HG02884 (cell line): ENCODE results near the gene CCDC71L.

Experiments used
- ATAC-seq: cut with Tn5 transposase; IDR thresholded peaks from one replicate; pipeline ENCODE4 v1.9.1; 2021; ENCODE audit warnings: mild to moderate bottlenecking, moderate library complexity; ENCODE audit not compliant: unreplicated experiment

The CCDC71L gene

DNA sequence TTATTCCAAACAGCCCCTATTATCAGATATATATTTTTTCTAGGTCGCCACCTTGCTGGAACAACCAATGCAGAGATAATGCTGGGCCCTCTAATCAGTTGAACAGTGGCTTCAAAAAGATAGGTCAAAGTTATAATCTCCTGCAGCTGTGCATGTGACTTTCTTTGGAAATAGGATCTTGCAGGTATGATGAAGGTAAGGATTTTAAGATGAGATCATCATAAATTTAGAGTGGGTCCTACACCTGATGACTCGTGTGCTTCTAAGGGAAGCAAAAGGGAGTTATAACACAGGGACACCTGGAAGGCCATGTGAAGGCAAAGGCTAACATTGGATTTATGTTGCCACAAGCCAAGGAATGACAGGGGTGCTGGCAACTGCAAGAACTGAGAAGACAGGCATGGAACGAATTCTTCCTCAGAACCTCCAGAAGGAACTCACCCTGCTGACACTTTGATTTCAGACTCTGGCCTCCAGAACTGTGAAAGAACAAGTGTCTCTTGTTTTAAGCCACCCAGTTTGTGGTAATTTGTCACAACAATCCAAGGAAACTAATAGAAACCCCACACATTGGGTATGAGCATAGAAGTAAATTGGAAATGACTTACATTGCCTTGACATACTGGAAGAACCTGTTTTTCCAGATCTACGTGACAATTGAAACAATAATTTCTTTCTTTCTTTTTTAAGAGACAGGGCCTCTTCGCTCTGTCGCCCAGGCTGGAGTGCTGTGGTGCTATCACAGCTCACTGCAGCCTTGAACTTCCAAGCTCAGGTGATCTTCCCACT, 34.4 kb downstream of the CCDC71L start:
- no peak for ATAC-seq

DNA sequence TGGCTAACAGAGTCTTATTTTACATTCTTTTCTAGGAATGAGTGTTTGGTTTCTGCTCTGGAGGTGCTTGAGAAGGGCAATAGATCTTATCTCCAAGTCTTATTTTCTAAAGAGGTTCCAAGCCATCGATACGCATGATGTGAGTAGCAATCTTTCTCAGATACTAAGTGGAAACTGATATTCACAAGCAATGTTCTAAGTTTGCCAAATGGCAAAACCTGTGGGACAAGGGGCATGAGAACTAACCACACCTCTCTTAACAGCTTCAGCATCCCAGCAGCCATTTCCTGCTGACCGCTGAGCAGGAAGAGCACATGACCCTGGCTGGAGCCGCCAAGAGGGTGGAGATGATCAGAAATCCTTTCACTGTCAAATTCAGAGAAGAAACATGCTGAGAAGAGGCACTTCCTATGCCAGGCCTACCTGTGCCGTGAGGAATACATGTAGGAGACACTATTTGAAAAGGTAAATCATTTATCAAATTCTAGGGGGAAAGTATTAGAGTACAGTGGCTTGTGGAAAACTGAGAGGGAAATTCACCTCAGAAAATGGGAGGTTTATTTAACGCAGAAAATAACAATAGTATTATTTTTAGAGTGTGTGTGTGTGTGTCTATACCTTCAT, 35.2 kb downstream of the CCDC71L start:
- no peak for ATAC-seq

DNA sequence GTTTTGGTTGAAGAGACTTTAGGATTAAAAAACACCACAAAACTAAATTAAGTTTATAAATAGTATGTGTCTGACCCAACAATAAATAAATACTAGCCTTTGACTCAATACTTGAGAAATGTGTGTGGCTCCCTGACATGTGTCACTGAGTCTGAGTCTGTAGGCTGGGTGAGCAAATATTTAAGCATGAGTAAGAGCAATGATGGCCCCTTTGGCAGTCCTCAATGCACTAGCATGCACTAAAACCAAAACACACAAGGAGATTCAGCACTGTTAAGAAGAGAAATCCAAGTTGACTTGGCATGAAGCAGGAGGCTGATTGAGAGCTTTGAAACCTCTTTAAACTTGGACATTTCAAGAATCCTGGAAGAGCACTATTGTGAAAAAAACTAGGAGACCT, 37.1 kb downstream of the CCDC71L start:
- ATAC-seq = no peak

DNA sequence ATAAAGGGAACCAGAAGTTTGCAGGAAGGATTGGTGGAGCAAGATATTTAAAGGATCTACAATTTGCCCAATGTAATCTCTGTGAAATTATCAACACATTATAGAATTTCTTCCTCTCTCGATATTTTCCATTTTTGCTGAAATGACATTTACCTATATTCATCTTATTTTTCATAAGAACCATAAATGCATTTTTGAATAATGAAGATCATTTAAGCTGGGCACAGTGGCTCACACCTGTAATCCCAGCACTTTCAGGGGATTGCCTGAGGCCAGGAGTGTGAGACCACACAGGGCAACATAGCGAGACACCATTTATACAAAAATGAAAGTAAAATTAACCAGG, 37.7 kb downstream of the CCDC71L start:
- ATAC-seq = no peak

DNA sequence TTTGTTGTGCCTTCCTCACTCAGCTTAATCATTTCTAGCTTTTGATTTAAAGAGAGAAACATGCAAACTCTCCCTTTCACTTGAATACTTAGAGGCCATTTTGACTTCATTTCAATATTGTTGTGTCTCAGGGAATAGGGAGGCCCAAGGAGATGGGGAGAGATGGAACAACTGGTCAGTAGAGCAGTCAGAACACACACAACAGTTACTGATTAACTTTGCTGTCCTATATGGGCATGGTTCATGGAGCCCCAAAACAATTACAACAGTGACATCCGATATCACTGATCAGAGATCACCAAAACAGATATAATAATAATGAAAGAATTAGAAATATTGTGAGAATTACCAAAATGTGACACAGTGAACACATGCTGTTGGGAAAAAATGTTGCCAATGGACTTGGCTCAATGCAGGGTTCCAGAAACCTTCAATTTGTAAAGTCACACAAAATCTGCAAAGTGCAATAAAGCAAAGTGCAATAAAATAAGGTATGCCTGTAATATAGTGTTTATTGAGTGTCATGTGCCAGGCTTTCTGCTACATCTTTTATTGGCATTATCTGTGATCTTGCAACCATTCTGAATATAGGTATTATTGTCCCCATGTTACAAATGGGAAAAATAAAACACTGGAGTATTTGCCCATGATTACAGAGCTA, 38.2 kb downstream of the CCDC71L start:
- ATAC-seq = no peak

DNA sequence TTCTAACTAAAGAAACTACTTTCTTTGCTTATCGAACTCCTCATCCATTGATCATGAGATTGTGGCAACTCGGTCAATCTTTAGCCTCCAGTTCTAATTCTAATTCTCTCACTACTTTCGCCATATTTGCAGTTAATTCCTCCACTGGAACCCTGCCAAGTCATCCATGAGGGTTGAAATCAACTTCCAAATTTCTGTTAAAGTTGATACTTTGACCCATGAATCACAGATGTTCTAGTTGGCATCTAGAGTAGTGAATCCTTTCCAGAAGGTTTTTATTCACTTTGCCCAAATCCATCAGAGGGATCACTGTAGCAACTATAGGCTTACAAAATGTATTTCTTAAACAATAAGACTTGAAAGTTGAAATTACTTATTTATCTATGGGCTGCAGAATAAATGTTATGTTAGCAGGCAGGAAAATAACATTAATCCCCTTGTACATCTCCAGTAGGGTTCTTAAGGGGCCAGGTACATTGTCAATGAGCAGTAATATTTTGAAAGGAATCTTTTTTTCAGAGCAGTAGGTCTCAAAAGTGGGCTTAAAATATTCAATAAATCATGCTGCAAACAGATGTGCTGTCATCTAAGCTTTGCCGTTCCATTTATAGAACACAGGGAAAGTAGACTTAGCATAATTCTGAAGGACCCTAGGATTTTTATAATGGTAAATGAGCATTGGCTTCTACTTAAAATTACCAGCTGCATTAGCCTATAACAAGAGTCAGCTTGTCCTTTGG, 39.4 kb downstream of the CCDC71L start:
- ATAC-seq = no peak

DNA sequence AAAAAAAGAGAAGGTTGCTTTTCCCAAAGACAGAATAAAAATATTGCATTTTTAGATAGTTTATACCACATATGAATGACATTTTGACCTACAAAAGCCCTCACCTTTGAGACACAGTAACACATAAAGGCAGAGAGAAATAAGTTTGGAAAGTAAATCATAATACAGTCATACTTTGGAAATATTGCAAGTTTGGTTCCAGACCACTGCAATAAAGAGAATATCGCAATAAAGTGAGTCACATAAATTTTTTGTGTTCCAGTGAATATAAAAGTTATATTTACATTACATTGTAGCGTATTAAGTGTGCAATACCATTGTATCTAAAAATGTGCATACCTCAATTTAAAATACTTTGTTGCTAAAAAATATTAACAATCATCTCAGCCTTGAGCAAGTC, 40.3 kb downstream of the CCDC71L start:
- ATAC-seq = no peak

DNA sequence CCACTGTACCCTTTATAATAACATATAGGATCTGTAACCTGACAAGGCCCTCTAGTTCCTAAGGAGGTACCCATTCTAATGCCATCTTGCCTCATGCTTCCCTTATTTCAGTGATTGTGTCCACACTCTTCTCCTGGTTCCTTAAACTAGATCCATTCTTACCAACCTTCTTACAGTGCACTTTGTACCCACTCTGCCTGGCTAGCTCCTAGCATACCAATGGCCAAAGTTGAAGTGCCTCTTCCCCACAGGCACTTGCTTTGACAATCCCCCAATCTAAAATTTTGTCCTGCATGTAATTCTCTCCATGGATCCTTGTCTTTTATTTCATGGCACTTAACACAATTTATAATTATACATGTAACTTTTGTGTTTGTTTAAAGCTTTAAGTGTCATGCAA, 40.9 kb downstream of the CCDC71L start:
- no peak for ATAC-seq

DNA sequence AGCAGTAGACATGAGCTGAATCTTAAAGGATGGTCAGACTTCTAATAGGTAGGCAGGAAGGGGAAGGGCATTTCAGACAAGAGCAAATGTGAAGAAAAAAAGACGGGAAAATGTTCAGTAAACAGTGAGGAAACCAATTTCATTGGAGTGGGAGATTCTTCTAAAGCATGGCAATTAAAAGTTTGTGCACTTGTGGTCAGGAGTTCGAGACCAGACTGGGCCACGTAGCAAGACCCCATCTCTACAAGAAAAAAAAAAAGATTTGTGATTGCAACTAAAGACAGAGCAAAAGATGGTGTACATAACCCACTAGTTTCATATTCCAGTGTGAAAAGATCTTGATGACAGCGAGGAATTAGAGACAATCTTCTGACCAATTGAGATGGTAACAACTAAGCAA, 41.7 kb downstream of the CCDC71L start:
- ATAC-seq = no peak

DNA sequence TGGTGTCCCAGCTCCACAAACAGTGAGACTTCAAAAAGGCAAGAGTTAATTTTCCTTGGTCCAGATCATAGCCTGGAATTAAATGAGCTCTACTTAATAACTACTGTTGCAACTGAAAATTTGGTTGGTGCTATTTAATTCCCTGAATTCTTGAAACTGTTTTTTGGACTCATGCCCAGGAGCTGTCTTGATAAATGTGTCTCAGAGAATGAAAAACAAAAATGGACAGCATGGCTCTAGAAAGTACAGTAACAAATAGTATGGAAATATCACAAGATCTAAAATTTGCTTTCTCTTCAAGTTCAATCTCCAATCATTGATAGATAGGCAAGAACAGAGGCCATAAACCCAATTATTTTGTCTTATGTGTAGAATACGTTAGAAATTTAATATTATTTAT, 42.5 kb downstream of the CCDC71L start:
- no peak for ATAC-seq

DNA sequence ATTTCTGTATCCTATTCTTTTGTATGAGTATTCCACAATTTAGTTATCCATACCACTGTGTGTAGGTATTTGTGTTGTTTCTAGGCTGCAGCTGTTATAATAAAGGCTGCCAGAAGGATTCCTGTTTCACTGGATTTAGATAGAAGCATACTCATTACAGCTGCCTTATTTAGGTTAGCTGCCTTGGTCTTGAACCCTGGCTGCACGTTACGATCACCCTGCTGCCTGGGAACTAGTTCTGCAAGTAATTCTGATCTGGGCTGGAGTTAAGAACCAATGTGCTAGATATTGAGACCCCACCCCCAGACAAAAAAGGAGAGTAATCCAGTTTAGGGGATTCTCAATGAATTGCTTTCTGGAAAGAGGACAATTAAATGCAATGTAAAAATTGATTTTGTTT, 43.1 kb downstream of the CCDC71L start:
- ATAC-seq = no peak

DNA sequence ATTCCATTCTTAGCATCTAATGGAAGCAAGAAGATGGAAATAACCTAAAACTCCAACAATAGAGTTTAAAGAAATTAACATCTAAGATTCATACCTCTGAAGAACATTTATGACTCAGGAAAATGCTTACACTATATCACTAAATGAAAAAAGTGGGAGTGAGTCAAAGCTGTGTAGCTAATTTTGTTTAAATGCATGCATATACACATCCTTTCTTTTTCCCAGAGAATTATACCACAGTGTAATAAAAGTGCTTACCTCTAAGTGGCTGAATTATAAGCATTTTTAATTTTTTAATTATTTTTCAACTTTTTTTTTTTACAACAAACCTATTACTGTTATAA, 44.3 kb downstream of the CCDC71L start:
- ATAC-seq = no peak

DNA sequence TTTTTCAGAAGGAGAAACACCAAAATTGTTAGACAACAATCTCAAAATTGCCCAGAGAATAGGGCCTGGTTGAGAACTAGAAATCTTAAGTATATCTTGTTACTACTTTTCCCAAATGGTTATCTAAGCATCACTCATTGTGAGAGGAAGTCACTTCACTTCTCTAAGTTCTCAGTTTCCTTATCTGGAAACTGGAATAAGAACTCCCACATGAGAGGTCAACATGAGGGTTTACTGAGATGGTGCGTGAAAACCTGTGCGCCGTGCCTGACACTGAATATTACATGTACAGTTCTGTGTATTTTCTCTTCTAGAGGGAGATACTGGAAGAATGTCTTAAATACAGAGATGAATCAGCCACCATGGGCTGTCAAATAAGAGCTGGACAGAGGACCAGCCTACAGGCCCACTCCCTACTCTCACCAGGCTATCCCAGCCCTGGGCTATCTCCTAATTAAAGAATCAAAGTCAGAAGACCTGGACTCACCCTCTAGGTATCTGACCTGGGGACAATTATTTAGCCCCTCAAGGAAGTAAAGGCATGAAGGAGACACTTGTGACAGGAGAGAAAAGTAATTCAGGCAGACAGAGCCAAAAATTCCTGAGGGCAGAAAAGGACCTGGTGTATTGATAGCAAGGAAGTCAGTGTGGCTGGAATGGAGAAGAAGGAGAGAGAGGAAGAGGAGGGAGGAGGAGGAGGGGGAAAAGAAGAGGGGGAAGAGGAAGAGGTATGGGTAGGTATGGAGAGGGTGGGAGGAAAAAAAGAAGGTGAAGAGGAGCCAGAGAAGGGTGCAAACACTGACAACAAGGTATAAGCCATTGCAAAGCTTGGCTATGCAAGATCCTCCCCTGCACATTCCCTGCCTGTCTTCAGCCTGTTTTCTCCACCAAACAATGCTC, 44.9 kb downstream of the CCDC71L start:
- no peak for ATAC-seq

DNA sequence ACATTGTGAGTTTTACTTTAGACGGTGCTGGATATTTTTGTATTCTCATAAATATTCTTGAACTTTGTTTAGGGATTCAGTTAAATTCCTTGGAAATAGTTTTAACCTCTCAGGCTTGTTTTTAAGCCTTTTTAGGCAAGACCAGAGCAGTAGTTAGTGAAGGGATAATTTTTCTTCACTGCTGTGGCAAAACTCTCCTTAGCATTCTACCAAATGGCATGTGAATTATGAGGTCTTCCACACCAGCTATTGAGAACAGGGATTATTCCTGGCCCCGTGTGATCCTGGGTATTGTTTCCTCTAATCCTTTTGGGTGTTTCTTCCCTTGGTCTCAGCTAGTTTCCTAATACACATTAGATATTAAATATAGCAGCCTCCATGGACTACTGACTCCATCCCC, 46.2 kb downstream of the CCDC71L start:
- ATAC-seq = no peak

DNA sequence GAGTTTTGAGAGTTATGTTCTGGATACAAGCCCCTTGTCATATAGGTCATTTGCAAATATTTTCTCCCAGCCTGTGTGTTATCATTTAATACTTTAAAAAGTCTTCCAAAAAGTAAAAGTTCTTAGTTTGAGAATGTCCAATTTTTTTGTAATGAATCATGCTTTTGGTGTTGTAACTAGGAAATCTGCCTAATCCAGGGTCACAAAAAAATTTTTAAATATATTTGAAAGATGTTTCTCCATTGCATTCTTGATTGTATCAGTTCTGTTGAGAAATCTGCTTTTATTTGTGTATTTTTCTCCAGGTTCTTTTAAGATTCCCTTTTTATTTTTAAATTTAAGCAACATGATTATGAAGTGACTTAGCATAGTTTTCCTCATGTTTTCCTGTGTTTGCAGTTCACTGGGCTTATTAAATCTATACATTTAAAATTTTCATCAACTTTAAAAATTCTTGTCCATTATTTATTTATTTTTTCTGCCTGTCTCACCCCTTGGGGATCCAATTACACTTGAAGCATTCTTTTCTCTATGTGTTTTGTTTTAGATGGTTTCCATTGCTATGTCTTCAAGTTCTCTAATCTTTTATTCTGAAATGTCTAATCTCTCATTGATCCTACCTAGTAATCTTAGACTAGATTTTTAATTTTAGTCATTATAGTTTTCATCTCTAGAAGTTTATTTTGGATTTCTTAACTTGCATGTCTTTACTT, 47.0 kb downstream of the CCDC71L start:
- no peak for ATAC-seq

DNA sequence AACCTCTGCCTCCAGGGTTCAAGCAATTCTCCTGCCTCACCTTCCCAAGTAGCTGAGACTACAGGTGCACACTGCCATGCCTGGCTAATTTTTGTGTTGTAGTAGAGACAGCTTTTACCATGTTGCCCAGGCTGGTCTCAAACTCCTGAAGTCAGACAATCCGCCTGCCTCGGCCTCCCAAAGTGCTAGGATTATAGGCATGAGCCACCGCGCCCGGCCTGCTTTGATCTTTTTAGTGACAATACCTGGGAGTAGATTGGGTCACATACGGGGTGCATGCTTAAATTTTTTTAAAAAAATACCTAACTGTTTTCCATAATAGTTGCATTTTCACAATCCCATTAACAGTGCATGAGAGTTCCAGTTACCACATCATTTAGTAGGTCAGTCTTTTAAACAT, 47.7 kb downstream of the CCDC71L start:
- no peak for ATAC-seq

DNA sequence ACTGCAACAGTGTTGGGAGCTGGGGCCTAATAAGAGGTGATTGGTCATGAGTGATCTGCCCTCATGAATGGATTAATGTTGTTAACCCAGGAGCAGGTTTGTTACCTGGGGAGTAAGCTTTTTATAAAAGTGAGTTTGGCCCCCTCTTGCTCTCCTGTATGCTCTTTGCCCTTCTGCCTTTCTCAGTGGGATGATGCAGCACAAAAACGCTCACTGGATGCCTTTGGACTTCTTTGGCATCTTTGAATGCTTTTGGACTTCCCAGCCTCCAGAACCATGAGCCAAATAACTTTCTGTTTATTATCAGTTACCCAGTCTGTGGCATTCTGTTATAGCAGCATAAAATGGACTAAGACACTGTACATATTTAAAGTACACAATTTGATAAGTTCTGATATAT, 48.5 kb downstream of the CCDC71L start:
- no peak for ATAC-seq

DNA sequence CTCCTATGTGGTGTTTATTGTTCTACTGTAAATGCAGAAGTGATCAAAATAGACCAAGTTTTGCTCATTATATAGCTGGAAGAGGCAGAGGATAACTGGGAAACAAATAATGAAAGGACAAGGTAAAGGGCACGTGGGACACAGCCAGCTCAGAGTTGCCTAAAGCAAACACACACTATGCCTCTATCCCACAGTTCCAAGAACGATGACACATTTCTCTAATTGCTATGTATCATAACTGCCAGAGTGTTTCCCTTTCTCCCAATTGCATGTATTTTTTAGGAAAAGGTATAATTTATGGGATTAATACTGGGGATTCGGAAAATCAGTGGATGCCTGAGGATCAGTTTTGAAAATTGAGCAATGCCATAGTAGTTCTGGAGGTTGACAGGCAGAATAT, 49.0 kb downstream of the CCDC71L start:
- no peak for ATAC-seq

DNA sequence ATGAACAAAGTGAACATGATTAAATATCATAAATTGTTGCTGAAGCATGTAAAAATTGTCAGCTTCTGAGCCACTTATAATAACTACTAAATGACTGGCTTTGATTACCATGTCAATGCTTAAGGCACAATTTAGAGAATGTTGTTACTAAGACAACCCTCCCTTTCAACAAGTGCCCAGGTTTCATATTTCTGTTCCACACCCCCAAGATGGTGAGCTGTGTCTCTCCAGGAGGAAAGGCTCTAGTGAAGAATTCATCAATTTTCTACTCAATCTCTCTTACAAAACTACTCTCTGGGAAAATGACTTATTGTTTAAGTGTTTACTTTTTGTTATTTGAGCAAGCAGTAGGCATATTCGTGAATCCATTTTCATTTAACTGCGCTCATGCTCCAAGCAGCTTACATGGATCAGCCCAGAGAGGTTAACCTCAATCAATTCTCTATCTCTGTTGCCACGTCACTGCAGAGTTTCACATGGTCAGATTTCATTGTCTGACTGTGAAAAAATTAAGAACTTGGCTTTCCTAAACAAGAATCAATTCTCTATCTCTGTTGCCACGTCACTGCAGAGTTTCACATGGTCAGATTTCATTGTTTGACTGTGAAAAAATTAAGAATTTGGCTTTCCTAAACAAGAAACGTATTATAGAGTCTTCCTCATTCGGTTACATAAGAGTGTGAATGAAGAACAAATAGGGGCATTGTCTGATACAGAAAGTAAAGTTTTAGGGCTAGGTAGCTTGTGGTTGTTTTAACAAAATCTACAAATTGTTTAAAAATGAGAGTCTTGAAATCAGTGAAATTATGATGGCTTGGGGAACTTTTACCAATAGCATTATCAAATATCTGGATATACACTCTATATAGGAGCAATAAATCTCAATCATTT, 49.7 kb downstream of the CCDC71L start:
- ATAC-seq = no peak
